ENCODE results near the gene SLC9A8. TPM values are rescaled to one million over a fixed set of nuclear protein-coding genes. Genes with fewer than 3 reads are reported as not detected.

SLC9A8 gene
- total and polyA plus RNA-seq, 2 donors (not counting 3 experiments of a cell fraction or from before 2014, with no cell fraction given): 5.1 to 14.4 TPM

GRCh38 chr20:49891476-49892110 is 79.0 kb downstream of the SLC9A8 start:
- Histone ChIP-seq H3K27me3 (ENCODE audit: control insufficient read depth in 2 of 2, insufficient read depth in 2 of 2, low read length in 2 of 2) (no peaks in the 10 kb centered on the region), H2AFZ (ENCODE audit: low read depth, low read length) (peak overlapping the region; percentile 7), H3K4me1 (ENCODE audit: control insufficient read depth, extremely low read depth, insufficient read depth, low read length) (peaks cover 20% of the 10 kb centered on the region), H3K27ac (ENCODE audit: insufficient read depth, low read depth, low read length) (no peak overlapping the region), H3K36me3 (ENCODE audit: control insufficient read depth in 2 of 2, extremely low read depth in 1 of 2, insufficient read depth in 2 of 2, low read length in 2 of 2) (no peaks in the 10 kb centered on the region), H3K4me2 (ENCODE audit: insufficient read depth, low read length) (no peak overlapping the region), H3K9ac (replicated peaks; ENCODE audit: extremely low read depth, insufficient read depth, low read length) (no peak overlapping the region), H3K9me1 (replicated peaks; ENCODE audit: control insufficient read depth, extremely low read depth, insufficient read depth, low read length) (no peaks in the 10 kb centered on the region), H4K20me1 (replicated peaks; ENCODE audit: control insufficient read depth, extremely low read depth, insufficient read depth, low read length) (no peaks in the 10 kb centered on the region), H3K9me3 (replicated peaks; ENCODE audit: control insufficient read depth, insufficient read depth, low read length) (no peaks in the 10 kb centered on the region), H3K4me3 (replicated peaks in 1 of 3; ENCODE audit: insufficient read depth in 1 of 3, low read depth in 1 of 3, low read length in 3 of 3) (no peak overlapping the region), H3K79me2 (ENCODE audit: control insufficient read depth, insufficient read depth, low read length) (no peaks in the 10 kb centered on the region)
- intact Hi-C loops (cut with micrococcal nuclease): no loop called here
- BruUV-seq (replicated peaks): no TSS peak
- TF ChIP-seq MAX (IDR thresholded peaks at IDR 0.05; ENCODE audit: insufficient read depth, insufficient read length) (no peak), JUN (IDR thresholded peaks at IDR 0.05; ENCODE audit: borderline replicate concordance, insufficient read depth, insufficient read length, low read depth) (no peak), CTCF (IDR thresholded peaks at IDR 0.05; ENCODE audit: extremely low read depth in 1 of 2, insufficient read depth in 1 of 2, low read depth in 1 of 2, low read length in 2 of 2) (no peak), MYC (IDR thresholded peaks at IDR 0.05; ENCODE audit: low read depth, low read length) (no peak), FOS (IDR thresholded peaks at IDR 0.05; ENCODE audit: borderline replicate concordance, insufficient read depth, low read length) (no peak)
- FAIRE-seq (no peak), DNase-seq (ENCODE audit: low read depth, low spot score) (no peak)
- ChIA-PET CTCF (interaction anchor here (0.5 to 6.6 kb wide), 8 partner anchors 10 to 350 kb away, joined by 3 to 60 read pairs (median 4); no protein-coding TSS in a partner anchor), POLR2A (no interaction called here)
- dilution Hi-C loops (cut with MboI; ENCODE audit: extremely low pct_ligation_motif_present, low sequenced_read_pairs): no loop called here

Data from endothelial cell of umbilical vein (primary cell).